CD4-positive, alpha-beta T cell treated with Interleukin-4 for 1 hour (primary cell): ENCODE data around the gene CBX4.

ENCODE experiments used
- DNase-seq, 2 donors: peaks; one replicate each; pipeline ENCODE4 v3.0.0-alpha.2; 2020 to 2022

The CBX4 gene

DNA sequence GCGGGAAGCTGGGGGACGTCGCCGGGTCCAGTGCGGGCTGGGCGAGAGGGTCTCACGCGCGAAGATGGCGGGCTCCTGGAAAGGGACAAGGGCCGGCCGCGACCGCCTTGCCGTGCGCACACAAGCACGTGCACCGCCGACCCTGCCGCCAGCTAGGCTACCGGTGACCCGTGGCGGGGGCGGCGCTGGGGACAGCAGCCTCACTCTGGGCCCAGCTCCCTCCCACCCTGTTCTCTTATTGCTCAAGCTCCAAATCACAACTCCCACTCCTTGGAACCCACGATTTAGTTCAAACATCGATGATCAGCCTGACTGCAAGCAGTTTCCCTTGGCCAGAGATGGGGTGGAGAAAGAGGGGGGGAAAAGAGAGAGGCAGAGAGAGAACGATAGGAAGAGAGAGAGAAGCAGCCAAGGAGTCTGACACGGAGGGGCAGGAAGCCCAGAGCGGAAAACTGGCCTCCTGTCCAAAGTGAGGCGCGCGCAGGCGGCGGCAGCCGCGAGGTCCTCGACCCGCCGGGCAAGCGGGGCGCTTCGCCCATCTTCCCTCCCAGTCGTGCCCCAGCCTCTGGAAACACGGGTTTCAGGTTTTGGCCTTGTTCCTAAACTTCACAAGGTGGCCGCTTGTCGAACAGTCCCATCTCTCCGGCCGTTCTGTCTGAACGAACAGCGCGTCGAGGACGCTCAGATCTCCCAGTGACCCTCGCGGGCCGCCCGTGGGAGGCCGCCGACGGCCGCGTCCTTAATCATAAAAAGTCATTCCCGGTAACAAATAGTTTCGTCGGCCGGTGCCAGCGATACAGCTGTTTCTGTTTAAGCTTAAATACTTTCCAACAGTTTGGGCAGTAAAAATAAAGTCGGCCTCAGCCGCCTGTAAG lies 40.7 kb downstream of the CBX4 start:
- DNase-seq = no peak

DNA sequence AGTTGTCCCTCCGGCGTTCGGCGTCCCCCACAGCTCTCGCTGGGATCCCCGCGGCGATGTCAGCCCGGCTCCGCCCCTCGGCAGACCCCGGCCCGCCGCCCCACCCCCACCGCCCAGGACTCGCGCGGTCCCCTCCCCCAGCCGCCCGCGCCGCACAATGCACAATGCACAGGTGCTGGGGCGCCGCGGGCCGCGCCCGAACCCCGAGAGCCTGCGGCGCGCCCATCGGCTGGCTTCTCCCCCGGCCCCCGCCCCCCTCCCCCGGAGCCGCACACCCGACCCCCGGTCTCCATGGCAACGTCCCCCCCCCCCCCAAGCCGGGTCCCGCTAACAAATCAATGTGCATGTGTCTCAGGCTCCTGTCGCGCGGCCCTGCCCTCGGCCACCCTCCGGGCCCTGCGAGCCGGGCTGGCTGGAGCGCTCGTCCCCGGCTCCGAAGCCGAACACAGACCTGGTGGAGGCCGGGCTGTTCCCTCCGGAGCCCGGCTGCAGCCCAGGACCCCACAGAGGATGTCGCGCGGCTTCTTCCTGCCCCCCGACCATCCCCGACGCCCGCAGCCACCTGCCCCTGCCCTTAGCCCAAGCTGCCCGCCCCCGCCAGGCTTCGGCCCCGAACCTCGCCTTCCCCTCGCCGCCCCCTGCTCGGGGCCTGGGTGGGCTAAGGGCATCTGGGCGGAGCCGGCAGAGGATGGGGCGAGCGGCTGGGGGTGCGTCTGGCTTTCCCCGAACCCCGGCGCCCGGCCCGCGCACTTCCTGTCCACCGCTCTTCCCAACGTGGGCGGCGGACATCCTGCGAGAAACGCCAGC lies 41.5 kb downstream of the CBX4 start:
- DNase-seq = no peak

- peak; percentile 99 for DNase-seq
Measured at GRCh38 chr17:79796763-79797491, 42.3 kb downstream of the CBX4 start, which contains the start of gene CBX8. TSS of gene CBX8 (minus strand) at chr17:79797077. CDS start at chr17:79796998, 79 bp downstream.

DNA sequence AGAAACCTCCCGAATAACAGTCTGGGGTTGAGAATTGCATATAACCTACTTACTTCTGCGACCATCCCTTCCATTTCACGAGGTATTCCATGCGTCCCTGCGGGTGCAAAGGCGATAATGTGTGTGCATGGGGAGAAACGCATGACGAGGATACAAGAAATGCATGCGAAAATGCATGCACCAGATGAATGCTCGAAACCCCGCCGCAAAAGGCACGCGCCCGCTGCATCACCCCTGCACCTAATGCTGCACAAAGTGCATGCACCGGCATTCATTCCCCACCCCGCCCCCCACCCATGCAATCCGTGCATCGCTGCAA lies 42.8 kb downstream of the CBX4 start:
- DNase-seq = no peak

DNA sequence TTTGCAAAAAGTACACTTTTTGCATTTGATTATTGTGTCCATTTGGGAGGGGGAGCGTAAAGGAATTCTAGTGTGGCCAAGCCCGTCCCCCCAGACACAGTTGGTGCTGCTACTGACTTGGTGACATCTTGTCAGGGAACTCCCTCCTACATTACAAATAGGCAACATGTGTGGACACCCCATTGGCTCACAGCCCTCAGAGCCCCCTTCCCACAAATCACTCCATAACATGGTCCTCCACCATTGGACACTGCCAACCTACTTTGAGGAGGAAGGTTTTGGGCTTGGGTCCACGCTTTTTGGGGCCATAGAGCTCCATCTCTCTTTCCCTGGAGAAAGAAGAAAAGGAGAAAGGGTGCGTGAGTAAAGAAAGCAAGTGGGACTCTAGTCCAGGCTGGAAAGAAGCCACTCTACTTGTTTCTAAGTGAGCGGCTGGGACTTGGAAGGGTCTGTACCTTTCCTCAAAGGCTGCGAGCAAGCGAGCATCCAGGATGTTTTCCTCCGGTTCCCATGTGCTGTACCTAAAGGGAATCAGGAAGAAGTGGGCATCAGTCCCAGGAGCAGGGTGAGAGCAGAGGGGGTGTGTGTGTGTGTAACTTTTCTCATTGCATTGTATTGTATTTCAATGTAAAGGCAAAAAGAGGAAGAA lies 43.3 kb downstream of the CBX4 start:
- no peak for DNase-seq

- DNase-seq = no peak
Measured at GRCh38 chr17:79794659-79795511, 44.4 kb downstream of the CBX4 start.

GRCh38 chr17:79793924-79794304 lies 45.3 kb downstream of the CBX4 start:
- DNase-seq = no peak

DNA sequence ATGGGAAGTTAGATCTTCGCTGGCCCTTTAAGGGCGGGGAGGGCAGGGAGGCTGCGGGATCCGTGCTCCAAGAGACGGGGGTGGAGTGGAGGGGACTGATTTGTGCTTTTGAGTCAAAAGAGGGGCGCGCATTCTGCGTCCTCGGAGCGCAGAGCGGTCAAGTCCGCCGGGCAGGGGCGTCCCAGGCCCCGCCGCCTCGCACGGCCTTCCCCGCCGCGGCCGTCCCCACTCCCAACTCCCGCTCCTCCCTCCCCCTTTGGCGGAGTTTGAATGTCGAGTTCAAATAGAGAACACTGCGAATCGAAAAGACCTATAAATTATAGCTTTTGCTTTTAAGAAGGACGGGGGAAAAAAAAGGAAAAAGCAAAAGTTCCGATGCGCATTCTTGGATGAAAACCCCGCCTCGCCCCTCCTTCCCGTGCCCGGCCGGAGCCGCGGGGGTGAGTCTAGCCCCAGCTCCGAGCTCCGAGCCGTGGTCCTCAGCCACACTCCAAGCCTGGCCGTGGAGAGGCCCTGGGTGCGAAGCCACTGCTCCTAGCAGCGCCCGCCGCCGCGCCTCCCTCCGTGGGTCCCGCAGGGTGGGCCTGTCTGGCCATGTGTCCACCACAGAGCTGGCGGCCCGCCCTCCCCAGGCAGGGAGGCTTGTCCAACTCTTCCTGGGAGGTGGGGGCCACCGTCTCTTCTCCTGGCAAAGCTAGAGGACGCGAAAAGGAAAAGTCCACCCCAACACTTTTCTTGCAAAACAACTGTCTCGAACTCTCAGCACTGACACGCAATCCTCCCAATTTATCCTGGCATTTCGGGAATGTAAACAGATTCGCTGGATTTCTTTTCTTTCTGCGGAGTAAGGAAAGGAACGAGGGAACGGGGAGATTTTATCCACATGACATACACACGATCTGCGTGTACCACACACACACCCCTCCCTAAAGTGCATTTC lies 46.0 kb downstream of the CBX4 start:
- no peak for DNase-seq

GRCh38 chr17:79792341-79792871 lies 46.8 kb downstream of the CBX4 start:
- no peak for DNase-seq

DNA sequence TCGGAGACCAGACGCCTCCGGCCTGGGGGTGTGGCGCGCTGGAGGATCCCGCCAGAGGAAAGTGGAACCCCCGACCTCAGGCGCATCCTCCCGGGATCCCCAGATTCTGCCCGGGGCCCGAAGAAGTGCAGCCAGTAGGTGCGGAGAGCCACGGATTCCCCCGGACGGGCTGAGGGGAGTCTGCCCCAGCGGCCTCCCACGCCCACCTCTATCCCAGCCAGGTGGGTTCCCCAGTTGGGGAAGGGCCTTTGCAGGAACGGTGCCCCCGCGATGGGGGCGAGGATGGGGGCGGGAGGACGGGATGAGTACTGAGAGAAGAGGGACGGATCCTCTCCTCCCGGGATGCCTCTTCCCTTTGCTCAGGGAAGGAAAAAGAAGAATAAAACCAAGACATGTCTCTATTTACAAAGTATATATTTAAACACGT lies 47.5 kb downstream of the CBX4 start:
- no peak for DNase-seq

DNA sequence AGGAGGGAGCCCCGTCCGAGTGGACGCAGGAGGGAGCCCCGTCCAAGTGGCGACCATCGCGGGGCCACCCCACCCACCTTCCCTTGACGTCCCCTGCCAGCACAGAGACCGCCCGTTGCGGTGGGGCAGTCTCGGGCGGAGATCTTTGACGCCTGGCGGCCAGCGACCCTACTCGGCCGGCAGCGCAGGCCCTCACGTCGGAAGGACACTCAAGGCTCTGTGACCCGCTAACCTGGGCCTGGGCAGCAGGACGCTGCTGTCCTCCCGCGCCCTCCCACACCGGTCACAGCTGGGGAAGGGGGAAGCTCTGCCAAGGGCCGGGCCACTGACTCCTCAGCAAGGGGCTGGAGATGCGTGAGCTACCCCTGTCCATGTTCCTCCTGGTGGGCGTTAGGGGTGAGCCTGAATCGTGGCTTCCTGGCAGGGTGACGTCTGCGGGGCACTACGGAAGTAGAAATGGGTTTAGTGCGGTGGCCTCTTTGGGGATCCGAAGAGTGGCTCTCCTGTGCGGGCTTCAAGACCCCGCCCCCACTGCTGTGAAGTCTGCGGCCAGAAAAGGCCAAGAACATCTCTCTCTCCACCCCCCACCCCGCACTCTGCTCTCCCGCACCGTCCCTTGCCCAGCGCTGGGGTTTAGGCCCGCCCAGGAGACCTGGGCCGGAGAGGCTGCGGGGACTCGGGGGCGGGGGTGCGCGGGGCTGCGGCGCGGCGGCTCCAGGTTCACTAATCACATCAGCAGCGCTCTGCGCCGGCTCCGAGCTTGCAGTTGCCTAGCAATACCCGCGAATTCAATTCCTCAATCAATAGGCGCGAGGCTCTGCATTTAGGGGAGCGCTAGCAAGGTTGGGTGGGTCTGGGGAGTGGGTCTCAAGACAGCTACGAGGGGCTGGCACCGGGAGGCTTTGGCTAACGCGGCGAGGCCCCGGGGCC lies 48.2 kb downstream of the CBX4 start:
- DNase-seq = no peak

DNA sequence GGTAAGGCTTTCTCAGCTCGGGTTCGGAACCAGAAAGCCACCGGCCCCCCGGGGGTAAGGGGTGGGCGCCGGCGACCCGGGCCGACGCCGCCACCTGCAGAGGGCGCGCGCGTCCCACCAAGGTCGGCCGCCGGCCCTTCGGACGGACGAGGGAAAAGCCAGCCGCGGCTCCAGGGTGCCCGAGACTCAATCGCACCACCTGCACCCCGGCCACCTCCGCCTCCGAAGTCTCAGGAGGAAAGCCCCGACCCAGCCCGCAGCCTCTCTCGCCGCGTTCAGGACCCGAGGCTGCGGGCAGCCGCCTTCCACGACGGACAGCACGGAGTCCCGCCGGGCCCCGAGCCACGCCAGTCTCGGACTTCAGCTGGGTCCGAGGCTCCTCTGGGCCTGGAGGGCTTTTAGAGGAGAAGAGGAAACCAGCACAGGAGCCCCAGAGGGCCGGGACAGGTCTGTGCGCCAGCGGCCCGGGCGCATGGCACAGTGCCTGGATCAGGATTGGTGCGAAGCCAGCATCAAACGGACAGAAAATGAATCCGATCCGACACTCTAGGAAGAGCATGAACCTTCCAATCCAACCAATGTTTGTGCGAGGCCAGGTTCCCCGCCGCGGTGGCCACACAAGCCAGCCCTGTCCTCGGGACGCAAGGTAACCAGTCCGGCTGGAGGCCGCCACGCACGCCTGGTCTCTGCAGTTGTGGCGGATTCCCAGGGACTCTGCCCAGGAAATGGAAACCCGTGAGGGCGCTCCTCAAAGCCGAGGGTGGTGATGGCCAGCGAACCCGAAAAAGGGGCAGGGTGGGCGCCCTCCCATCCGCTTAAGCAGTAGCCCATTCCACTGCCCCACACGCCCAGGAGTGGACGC lies 49.1 kb downstream of the CBX4 start:
- DNase-seq = no peak

DNA sequence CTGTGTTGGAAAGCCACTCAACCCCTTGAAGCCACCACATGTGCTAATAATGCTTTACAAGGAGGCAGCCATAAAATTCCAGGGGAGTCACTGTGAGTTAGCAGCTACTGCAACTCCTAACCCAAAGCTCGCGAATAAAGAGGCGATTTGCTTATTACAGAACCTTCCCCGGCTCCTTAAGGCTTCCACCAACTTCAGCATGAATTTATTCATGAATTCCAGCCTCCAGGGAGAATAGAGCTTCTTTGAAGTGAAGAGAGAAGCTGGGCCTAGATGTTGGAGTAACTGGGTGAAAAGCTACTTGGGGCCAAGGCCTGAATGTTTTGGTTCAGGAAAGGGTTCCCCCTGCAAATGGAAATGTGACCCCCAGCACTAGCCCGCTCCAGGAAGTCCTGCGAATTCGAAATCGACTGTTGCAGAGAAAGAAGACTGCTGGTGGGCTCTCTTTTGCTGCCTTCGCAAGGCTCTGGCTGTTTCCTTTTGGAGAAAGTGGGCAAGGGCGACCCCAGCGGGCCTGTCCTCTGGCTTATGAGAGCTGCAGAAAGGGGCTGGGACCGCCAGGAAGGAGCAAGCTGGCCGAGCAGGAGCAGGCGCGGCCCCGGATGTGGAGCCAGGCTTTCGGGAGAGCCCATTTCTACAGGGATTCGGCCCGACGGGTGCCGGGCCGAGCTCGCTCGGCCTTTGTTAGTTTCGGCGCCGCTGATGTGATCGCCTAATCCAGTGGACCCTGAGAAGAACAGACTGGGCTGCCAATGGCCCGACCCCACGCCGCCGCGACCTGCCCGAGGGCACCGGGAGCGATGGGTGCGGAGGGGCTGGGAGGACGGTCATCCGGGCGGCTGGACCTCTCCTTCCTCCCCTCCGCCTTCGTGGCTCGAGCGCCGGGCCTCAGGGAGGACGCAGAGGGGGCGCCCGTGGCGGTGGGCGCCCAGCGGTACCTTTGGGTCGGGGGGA lies 50.0 kb downstream of the CBX4 start:
- DNase-seq = no peak

- DNase-seq = no peak
Measured at GRCh38 chr17:79788455-79788854, 50.8 kb downstream of the CBX4 start.

DNA sequence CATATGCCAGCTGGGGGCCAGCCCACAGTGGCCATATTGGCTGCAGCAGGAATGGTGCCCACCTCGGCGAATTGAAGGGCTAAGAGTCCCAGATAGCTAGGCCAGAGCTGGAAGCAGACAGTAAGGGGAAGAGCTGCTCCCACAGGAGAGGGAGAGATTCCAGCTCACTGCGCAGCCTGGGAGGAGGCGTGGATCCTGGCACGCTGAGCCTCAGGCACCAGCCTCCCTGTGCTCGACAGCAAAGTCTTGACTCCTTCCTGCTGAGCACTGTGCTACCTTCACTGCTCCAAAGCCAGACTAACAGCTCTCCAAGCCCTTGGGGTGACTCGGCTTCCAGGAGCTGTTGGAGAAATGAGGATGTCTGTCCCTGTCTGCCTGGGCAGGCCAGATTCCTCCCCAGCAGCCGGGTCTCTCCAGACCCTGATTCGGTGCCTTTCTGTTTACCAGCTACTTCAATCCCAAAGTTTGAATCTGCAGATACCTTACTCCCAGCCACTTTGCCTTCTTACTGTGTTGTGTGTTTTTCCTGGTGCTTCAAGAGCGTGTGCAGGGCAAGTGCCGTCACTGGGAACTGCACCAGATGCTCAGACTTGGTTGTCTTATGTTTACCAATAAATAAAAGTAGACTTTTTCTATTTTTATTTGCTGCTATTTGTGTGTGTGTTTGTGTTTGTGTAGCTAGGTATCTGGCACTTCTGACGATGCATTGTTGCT lies 52.2 kb downstream of the CBX4 start:
- no peak for DNase-seq
